HEK293 (cell line): Measurements from ENCODE around the gene ZNF654.
A peak's percentile ranks its signal among the peaks of the same experiment; 100 is the strongest.
"Not testable (repeated sequence)": the region's sequence is repeated elsewhere in the genome, so short reads cannot be mapped to it uniquely, and the experiment has no call there.

Experiments used
- CTCF ChIA-PET: fragments of 350-600 bp; formaldehyde crosslinking; extraction: SDS; loops from one replicate; lab custom pipeline; 2021; ENCODE audit warnings: antibody characterized with exemption; lab: Yijun Ruan, JAX
- POLR2A ChIA-PET: fragments of 300-600 bp; formaldehyde crosslinking; extraction: SDS; loops from one replicate; lab custom pipeline; 2020; ENCODE audit warnings: antibody characterized with exemption, inconsistent platforms; lab: Yijun Ruan, JAX
- H3K27ac ChIP-seq: fragments of 200-500 bp; sonication (Bioruptor generic); 2 replicates; pipeline ENCODE4 v1.5.1; 2014; ENCODE audit warnings: low read depth, low read length, control low read depth, inconsistent platforms; ENCODE audit errors: extremely low read depth
- H3K36me3 ChIP-seq, 2 experiments: fragments of 200-500 bp in 1 of 2; sonication (Bioruptor generic) in 1 of 2; 1 replicate in 1 of 2; 2 replicates in 1 of 2; pipeline ENCODE4 v1.5.1; 2014 to 2017; ENCODE audit warnings: inconsistent platforms in 2 of 2, low read length in 2 of 2; ENCODE audit not compliant: control insufficient read depth in 2 of 2, insufficient read depth in 1 of 2
- H3K4me1 ChIP-seq: fragments of 200-500 bp; sonication (Bioruptor generic); 2 replicates; pipeline ENCODE4 v1.5.1; 2014; ENCODE audit warnings: mild to moderate bottlenecking, low read length, inconsistent platforms; ENCODE audit not compliant: control insufficient read depth, insufficient read depth
- H3K4me3 ChIP-seq: 2 replicates; pipeline ENCODE4 v1.5.1; 2011; ENCODE audit warnings: low read depth, mild to moderate bottlenecking, control low read depth, low read length, moderate library complexity
- H3K9me3 ChIP-seq: fragments of 200-500 bp; sonication (Bioruptor generic); 2 replicates; pipeline ENCODE4 v1.5.1; 2014; ENCODE audit warnings: low read depth, low read length, inconsistent platforms; ENCODE audit not compliant: control insufficient read depth, insufficient read depth
- BCL11A ChIP-seq: fragments of 450-650 bp; formaldehyde crosslinking; IDR thresholded peaks from 2 replicates; pipeline ENCODE4 v1.5.1; 2016; ENCODE audit warnings: low read depth, missing biosample characterization, missing genetic modification characterization
- KLF10 ChIP-seq: fragments of 450-650 bp; IDR thresholded peaks from 2 replicates; pipeline ENCODE4 v1.5.1; 2018; ENCODE audit warnings: missing biosample characterization, mild to moderate bottlenecking, missing genetic modification characterization
- PATZ1 ChIP-seq: fragments of 450-650 bp; formaldehyde crosslinking; IDR thresholded peaks from 2 replicates; pipeline ENCODE4 v1.5.1; 2016; ENCODE audit warnings: missing biosample characterization, missing genetic modification characterization
- PBX3 ChIP-seq: sonication (generic); formaldehyde crosslinking; IDR thresholded peaks from 2 replicates; pipeline ENCODE4 v1.8.1; 2022; ENCODE audit warnings: mild to moderate bottlenecking, moderate library complexity, missing genetic modification reagents
- PRDM1 ChIP-seq: fragments of 450-650 bp; formaldehyde crosslinking; IDR thresholded peaks from 2 replicates; pipeline ENCODE4; 2016; ENCODE audit warnings: missing biosample characterization, missing genetic modification characterization
- REPIN1 ChIP-seq: fragments of 450-650 bp; formaldehyde crosslinking; IDR thresholded peaks from 2 replicates; pipeline ENCODE4 v1.5.1; 2017; ENCODE audit warnings: missing biosample characterization, missing genetic modification characterization, low read depth
- TCF7L2 ChIP-seq: IDR thresholded peaks from 2 replicates; pipeline ENCODE4 v1.6.1; 2011; ENCODE audit warnings: low read depth, mild to moderate bottlenecking, inconsistent platforms, low read length, moderate library complexity, borderline replicate concordance
- ZBTB1 ChIP-seq: fragments of 450-650 bp; formaldehyde crosslinking; IDR thresholded peaks from 2 replicates; pipeline ENCODE4 v1.5.1; 2016; ENCODE audit warnings: missing biosample characterization, missing genetic modification characterization
- ZNF155 ChIP-seq: fragments of 450-650 bp; formaldehyde crosslinking; IDR thresholded peaks from 2 replicates; pipeline ENCODE4 v1.5.1; 2016; ENCODE audit warnings: missing biosample characterization, missing genetic modification characterization
- ZNF184 ChIP-seq: fragments of 450-650 bp; IDR thresholded peaks from 2 replicates; pipeline ENCODE4 v1.5.1; 2018; ENCODE audit warnings: missing biosample characterization, mild to moderate bottlenecking, missing genetic modification characterization
- ZNF473 ChIP-seq: fragments of 450-650 bp; formaldehyde crosslinking; IDR thresholded peaks from 2 replicates; pipeline ENCODE4 v1.5.1; 2017; ENCODE audit warnings: missing biosample characterization, missing genetic modification characterization
- ZNF692 ChIP-seq: fragments of 450-650 bp; formaldehyde crosslinking; IDR thresholded peaks from 2 replicates; pipeline ENCODE4 v1.5.1; 2016; ENCODE audit warnings: missing biosample characterization, missing genetic modification characterization
- ZNF747 ChIP-seq: fragments of 450-650 bp; formaldehyde crosslinking; IDR thresholded peaks from 2 replicates; pipeline ENCODE4 v1.5.1; 2016; ENCODE audit warnings: missing biosample characterization, missing genetic modification characterization
- ZNF76 ChIP-seq: fragments of 450-650 bp; formaldehyde crosslinking; IDR thresholded peaks from 2 replicates; pipeline ENCODE4; 2016; ENCODE audit warnings: low read depth, missing biosample characterization, missing genetic modification characterization, borderline replicate concordance
- ZNF791 ChIP-seq: fragments of 450-650 bp; formaldehyde crosslinking; IDR thresholded peaks from 2 replicates; pipeline ENCODE4 v1.5.1; 2016; ENCODE audit warnings: missing biosample characterization, missing genetic modification characterization
- TF ChIP-seq, protein P1 (sequence below): fragments of 450-650 bp; formaldehyde crosslinking; IDR thresholded peaks from 2 replicates; pipeline ENCODE4 v1.5.1; 2016; ENCODE audit warnings: missing biosample characterization, missing genetic modification characterization
- TF ChIP-seq, protein P2 (sequence below): fragments of 450-650 bp; formaldehyde crosslinking; IDR thresholded peaks from 2 replicates; pipeline ENCODE4 v1.5.1; 2016; ENCODE audit warnings: missing biosample characterization, missing genetic modification characterization

The ZNF654 gene

DNA sequence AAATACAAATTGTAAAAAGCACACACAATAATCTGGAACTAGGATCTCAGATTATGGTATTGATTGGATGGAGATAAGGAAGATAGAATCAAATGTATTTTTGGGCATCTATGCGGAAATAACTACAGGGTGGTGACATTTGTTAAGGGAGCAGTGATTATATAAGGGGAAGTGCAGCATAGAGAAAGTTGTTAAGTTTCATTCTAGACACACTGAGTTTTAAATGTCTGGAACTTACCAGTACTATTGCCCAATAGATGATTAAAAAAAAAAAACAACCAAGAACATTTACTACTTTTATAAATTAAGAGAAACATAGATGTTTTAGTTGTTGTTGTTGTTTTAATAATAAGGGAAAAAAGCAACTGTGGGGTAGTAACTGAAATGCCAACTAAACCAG is 58.6 kb downstream of the ZNF654 start:
- H3K4me1 ChIP-seq: no peaks in the 10 kb centered on the region
- peaks cover 0 to 12% of the 10 kb centered on the region in 2 experiments; a peak in 1 of 3 replicates for H3K36me3 ChIP-seq
- ChIA-PET CTCF (interaction anchor here (0.6 kb wide), 1 partner anchor 8 kb away, joined by 4 read pairs; no protein-coding TSS in a partner anchor), POLR2A (no interaction called here)
- H3K9me3 ChIP-seq: no peaks in the 10 kb centered on the region
- H3K27ac ChIP-seq: no peak overlapping the region
- no peak overlapping the region for H3K4me3 ChIP-seq
- TF ChIP-seq PRDM1 (tag by site-specific recombination) (no peak), BCL11A (no peak), ZBTB1 (tag by site-specific recombination) (no peak), ZNF155 (tag by site-specific recombination) (no peak), PATZ1 (tag by site-specific recombination) (no peak), ZNF692 (tag by site-specific recombination) (no peak), TCF7L2 (no peak), ZNF473 (no peak), ZNF747 (tag by site-specific recombination) (no peak), REPIN1 (tag by site-specific recombination) (no peak), ZNF791 (tag by site-specific recombination) (no peak), KLF10 (tag by site-specific recombination) (no peak), PBX3 (CRISPR knock-in tag) (no peak), ZNF76 (tag by site-specific recombination) (no peak)
- TF ChIP-seq, protein P1, sequence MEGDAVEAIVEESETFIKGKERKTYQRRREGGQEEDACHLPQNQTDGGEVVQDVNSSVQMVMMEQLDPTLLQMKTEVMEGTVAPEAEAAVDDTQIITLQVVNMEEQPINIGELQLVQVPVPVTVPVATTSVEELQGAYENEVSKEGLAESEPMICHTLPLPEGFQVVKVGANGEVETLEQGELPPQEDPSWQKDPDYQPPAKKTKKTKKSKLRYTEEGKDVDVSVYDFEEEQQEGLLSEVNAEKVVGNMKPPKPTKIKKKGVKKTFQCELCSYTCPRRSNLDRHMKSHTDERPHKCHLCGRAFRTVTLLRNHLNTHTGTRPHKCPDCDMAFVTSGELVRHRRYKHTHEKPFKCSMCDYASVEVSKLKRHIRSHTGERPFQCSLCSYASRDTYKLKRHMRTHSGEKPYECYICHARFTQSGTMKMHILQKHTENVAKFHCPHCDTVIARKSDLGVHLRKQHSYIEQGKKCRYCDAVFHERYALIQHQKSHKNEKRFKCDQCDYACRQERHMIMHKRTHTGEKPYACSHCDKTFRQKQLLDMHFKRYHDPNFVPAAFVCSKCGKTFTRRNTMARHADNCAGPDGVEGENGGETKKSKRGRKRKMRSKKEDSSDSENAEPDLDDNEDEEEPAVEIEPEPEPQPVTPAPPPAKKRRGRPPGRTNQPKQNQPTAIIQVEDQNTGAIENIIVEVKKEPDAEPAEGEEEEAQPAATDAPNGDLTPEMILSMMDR (tag by site-specific recombination): no peak
- TF ChIP-seq, protein P2, sequence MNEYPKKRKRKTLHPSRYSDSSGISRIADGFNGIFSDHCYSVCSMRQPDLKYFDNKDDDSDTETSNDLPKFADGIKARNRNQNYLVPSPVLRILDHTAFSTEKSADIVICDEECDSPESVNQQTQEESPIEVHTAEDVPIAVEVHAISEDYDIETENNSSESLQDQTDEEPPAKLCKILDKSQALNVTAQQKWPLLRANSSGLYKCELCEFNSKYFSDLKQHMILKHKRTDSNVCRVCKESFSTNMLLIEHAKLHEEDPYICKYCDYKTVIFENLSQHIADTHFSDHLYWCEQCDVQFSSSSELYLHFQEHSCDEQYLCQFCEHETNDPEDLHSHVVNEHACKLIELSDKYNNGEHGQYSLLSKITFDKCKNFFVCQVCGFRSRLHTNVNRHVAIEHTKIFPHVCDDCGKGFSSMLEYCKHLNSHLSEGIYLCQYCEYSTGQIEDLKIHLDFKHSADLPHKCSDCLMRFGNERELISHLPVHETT (tag by site-specific recombination): no peak

DNA sequence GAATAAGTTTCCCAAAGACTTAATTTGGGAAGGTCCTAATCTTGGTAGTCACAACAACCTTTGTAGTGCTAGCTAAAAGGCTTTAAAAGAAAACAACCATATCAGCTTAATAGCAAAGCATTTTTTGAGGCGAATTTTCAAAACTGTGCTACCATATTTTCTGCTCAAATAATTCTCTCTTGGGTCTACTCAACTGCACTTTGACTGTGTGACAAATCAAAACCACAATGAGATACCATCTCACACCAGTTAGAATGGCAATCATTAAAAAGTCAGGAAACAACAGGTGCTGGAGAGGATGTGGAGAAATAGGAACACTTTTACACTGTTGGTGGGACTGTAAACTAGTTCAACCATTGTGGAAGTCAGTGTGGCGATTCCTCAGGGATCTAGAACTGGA is 59.5 kb downstream of the ZNF654 start:
- POLR2A ChIA-PET, H3K4me3 ChIP-seq, H3K9me3 ChIP-seq, H3K27ac ChIP-seq, H3K4me1 ChIP-seq: not testable (repeated sequence)
- CTCF ChIA-PET: interaction anchor here (0.6 kb wide), 1 partner anchor 9 kb away, joined by 4 read pairs; no protein-coding TSS in a partner anchor
- TF ChIP-seq ZNF184 (tag by site-specific recombination): 0 out of 2 replicates have a peak, but pooled peaks have one; percentile 68
- H3K36me3 ChIP-seq: peaks cover 0 to 12% of the 10 kb centered on the region in 2 experiments; a peak in 1 of 3 replicates
